Adrenal gland (tissue), 12 donors: Measurements from ENCODE around the gene CD300H. TPM values are rescaled to one million over a fixed set of nuclear protein-coding genes. Genes with fewer than 3 reads are reported as not detected.

Experiments used
- DNase-seq, 7 donors: peaks; one replicate each; pipeline ENCODE4 v3.0.0-alpha.2; 2019 to 2020
- H3K27ac ChIP-seq, 5 donors: fragments of 200-600 bp; sonication (generic) in 4 of 5; 1 replicate in 3 of 5; 2 replicates in 2 of 5; pipeline versions ENCODE4 v1.5.1 to v1.8.0; 2016 to 2020; ENCODE audit warnings: mild to moderate bottlenecking in 1 of 5
- H3K27me3 ChIP-seq: fragments of 200-600 bp; 2 replicates; pipeline ENCODE4 v1.8.0; 2021
- H3K36me3 ChIP-seq, 2 donors: fragments of 200-600 bp; replicated peaks in 1 of 2; 1 replicate in 1 of 2; 2 replicates in 1 of 2; pipeline versions ENCODE4 v1.5.1 to v1.8.0; 2018 to 2022
- H3K4me1 ChIP-seq, 2 donors: fragments of 200-600 bp; replicated peaks in 1 of 2; 1 replicate in 1 of 2; 2 replicates in 1 of 2; pipeline versions ENCODE4 v1.5.1 to v1.8.0; 2018 to 2021
- H3K4me3 ChIP-seq, 4 donors: fragments of 200-600 bp; sonication (generic) in 3 of 4; one replicate each; pipeline ENCODE4 v1.5.1; 2016 to 2018
- H3K9me3 ChIP-seq, 3 donors: fragments of 200-600 bp; sonication (generic) in 1 of 3; replicated peaks in 1 of 3; 1 replicate in 2 of 3; 2 replicates in 1 of 3; pipeline versions ENCODE4 v1.5.1 to v1.8.0; 2016 to 2021
- POLR2A ChIP-seq, 2 donors: fragments of 450-650 bp; IDR thresholded peaks; one replicate each; pipeline ENCODE4 v1.6.1; 2017; ENCODE audit warnings: antibody characterized with exemption in 2 of 2, mild to moderate bottlenecking in 2 of 2, moderate library complexity in 1 of 2
- WGBS, 4 donors: extraction: QIAGEN DNeasy Blood & Tissue Kit in 2 of 4; methylation state at CpG; one replicate each; pipeline versions ENCODE4 v1.1.5 to v1.1.7; 2013 to 2017; 5-methylcytosine and 5-hydroxymethylcytosine counted together
- intact Hi-C, 2 donors: fragments of 100-400 bp; cut with DNase I; formaldehyde crosslinking; loops; one replicate each; pipeline versions ENCODE4 v1.14.1 to v1.15.0; 2022 to 2023
- polyA plus RNA-seq, 3 donors: library from polyadenylated mRNA; stranded (reverse); fragments of 200-250 nt in 2 of 3; fragments of 350-450 nt in 1 of 3; fragmentation: Illumina TruSeq in 1 of 3; extraction: RNeasy Lipid Tissue Mini Kit (QIAGEN cat#74804) in 1 of 3; gene quantifications; one replicate each; pipeline ENCODE4 v1.2.3, GENCODE V29; 2013 to 2014
- total RNA-seq, 9 donors: library from RNA; depleted of rRNA in 4 of 9; stranded (reverse); fragments of >200 nt in 4 of 9; fragments of 120-200 nt in 1 of 9; fragmentation: NEBNext Ultra II Directional in 1 of 9; extraction: Animal tissue kit (Norgen Biotek cat#: 25700) in 1 of 9; gene quantifications; one replicate each; pipeline versions ENCODE4 v1.1.0 to v1.2.4, GENCODE V29; 2013 to 2023
- TF ChIP-seq, protein P1 (sequence below), 6 experiments: fragments of 450-650 bp in 4 of 6; fragments of 200-600 bp in 2 of 6; sonication (generic) in 1 of 6; IDR thresholded peaks; 1 replicate in 5 of 6; 2 replicates in 1 of 6; pipeline versions ENCODE4 v1.5.1 to v1.8.0; 2016 to 2021; ENCODE audit warnings: antibody characterized with exemption in 6 of 6, mild to moderate bottlenecking in 2 of 6, moderate library complexity in 1 of 6
- donor health status: healthy with polysubstance abuse.
- donor health status: Bipolar disorder and iron deficiency.
- donor health status: DM: yes; HTN: yes; CAD: no.
- donor health status: DM: no; HTN: no; CAD: no.
- donor health status: DM: no; HTN: no; CAD: no.
- donor health status: DM: yes; HTN: yes; CAD: no.

The CD300H gene
- total and polyA plus RNA-seq, 12 donors = not detected

DNA sequence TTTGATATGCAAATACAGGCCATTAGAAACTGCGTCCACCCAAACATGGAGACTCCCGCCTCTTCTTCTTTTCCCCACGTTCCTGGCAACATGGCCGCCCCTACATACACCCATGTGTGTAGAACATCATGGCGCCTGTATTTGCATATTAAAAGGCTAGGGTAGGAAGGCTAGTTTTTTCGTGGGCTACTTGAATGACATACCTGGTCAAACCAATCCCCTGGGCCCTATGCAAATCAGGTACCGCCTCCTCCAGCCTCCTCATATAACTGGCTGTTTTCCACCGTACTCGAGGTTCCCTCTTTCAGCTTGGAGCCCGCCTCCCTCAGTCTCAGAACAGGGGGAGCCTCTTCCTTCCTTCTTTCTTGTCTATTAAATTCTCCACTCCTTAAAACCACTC is 35.2 kb downstream of the CD300H start:
- H3K4me1 ChIP-seq = no peaks in the 10 kb centered on the region
- TF ChIP-seq, protein P1, sequence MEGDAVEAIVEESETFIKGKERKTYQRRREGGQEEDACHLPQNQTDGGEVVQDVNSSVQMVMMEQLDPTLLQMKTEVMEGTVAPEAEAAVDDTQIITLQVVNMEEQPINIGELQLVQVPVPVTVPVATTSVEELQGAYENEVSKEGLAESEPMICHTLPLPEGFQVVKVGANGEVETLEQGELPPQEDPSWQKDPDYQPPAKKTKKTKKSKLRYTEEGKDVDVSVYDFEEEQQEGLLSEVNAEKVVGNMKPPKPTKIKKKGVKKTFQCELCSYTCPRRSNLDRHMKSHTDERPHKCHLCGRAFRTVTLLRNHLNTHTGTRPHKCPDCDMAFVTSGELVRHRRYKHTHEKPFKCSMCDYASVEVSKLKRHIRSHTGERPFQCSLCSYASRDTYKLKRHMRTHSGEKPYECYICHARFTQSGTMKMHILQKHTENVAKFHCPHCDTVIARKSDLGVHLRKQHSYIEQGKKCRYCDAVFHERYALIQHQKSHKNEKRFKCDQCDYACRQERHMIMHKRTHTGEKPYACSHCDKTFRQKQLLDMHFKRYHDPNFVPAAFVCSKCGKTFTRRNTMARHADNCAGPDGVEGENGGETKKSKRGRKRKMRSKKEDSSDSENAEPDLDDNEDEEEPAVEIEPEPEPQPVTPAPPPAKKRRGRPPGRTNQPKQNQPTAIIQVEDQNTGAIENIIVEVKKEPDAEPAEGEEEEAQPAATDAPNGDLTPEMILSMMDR (IDR thresholded peaks at IDR 0.05) = no peak
- peak in 1 of 2 donors; percentile 38 for TF ChIP-seq POLR2A (IDR thresholded peaks at IDR 0.05)
- no peaks in the 10 kb centered on the region for H3K36me3 ChIP-seq
- no peak overlapping the region for H3K4me3 ChIP-seq
- peak overlapping the region in 2 of 5 donors; percentile 29 to 78 for H3K27ac ChIP-seq
- H3K9me3 ChIP-seq = no peaks in the 10 kb centered on the region
- peak; percentile 32 to 74 (median 57) for DNase-seq
- intact Hi-C loops = no loop called here
- H3K27me3 ChIP-seq = no peaks in the 10 kb centered on the region
- WGBS, 4 donors = 57 to 65% (median 59%) methylated on average over 10 of the region's 10 CpGs

DNA sequence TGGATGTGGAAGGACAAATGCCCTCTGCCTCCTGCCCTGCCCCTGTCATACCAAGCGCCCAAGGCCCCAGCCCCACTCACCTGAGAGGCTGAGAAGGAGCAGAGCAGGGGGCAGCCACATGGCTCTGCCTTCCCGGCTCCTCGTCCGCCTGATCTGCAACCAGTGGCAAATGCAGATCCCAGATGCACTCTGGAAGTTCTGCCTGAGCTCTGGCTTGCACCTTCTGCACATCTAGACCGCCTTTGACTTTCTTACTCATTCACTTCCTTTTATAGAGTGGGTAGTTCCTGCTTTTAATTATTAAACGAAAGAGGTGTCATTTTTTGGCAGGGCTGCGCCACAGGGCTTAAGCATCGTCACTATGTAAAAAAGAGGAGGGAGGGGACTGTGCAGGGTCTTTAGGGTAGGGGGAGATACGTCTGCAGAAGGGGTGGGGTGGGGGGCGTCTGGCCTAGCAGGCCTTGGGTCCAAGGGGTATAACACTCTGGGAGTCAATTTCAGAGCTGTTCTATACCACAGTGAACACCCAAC is 36.0 kb downstream of the CD300H start, which contains the start of gene CD300LB:
CD300LB (minus strand) TSS at position 245 of the 531 bp plus-strand sequence; CDS start at position 120, 125 bp downstream.
- intact Hi-C loops = no loop called here
- DNase-seq = peak in 3 of 7 donors; percentile 14 to 49 (median 22)
- no peaks in the 10 kb centered on the region for H3K27me3 ChIP-seq
- H3K4me3 ChIP-seq = no peak within 1 kb of the TSS
- TF ChIP-seq, protein P1 (IDR thresholded peaks at IDR 0.05) = no peak
- TF ChIP-seq POLR2A (IDR thresholded peaks at IDR 0.05) = no peak
- 45 to 61% (median 49%) methylated on average over 10 of the region's 10 CpGs for WGBS, 4 donors
- H3K27ac ChIP-seq = peak within 1 kb of the TSS in 1 of 5 donors; percentile 78
- no peaks in the 10 kb centered on the region for H3K36me3 ChIP-seq
- no peaks in the 10 kb centered on the region for H3K9me3 ChIP-seq
- H3K4me1 ChIP-seq = no peaks in the 10 kb centered on the region

DNA sequence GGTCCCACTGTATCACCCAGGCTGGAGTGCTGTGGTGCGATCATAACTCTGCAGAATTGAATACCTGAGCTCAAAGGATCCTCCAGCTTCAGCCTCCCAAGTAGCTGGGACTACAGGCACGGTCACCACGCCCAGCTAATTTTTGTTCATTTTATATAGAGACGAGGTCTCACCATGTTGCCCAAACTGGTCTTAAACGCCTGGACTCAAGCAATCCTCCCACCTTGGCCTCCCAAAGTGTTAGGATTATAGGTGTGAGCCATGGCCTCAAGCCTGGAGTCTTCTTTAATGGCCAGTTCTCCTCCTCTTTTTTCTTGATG is 36.5 kb downstream of the CD300H start:
- Histone ChIP-seq H3K27ac (no peak overlapping the region), H3K27me3 (no peaks in the 10 kb centered on the region), H3K36me3 (no peaks in the 10 kb centered on the region), H3K9me3 (no peaks in the 10 kb centered on the region), H3K4me1 (no peaks in the 10 kb centered on the region), H3K4me3 (no peak overlapping the region)
- 59 to 73% (median 61%) methylated on average over 5 of the region's 5 CpGs for WGBS, 4 donors
- intact Hi-C loops = no loop called here
- TF ChIP-seq POLR2A (IDR thresholded peaks at IDR 0.05) = no peak
- TF ChIP-seq, protein P1 (IDR thresholded peaks at IDR 0.05) = no peak
- peak in 2 of 7 donors; percentile 2 to 10 for DNase-seq

DNA sequence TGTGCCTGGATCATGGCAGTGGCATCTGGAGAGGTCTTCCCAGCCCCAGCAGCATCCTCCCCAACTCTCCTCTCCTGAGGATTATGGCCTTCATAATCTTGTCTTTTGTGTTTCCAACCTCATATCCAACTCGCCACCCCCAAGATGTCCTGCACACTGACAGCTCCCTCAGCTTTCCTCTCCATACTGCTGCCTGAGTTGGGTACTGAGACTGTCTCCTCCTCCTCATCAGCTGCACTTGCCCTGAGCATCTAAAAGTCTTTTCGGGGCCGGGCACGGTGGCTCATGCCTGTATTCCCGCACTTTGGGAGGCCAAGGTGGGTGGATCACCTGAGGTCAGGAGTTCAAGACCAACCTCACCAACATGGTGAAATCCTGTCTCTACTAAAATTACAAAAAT is 38.1 kb downstream of the CD300H start:
- intact Hi-C loops = no loop called here
- Histone ChIP-seq H3K36me3 (no peaks in the 10 kb centered on the region), H3K27me3 (no peaks in the 10 kb centered on the region), H3K27ac (no peak overlapping the region), H3K9me3 (no peaks in the 10 kb centered on the region), H3K4me3 (no peak overlapping the region), H3K4me1 (no peaks in the 10 kb centered on the region)
- no peak for TF ChIP-seq POLR2A (IDR thresholded peaks at IDR 0.05)
- TF ChIP-seq, protein P1 (IDR thresholded peaks at IDR 0.05) = no peak
- 76 to 79% (median 78%) methylated on average over 5 of the region's 5 CpGs for WGBS, 4 donors
- peak in 2 of 7 donors; percentile 5 to 36 for DNase-seq
